Fibroblast of villous mesenchyme (primary cell): ENCODE measurements around the gene PRKG1. TPM values are rescaled to one million over a fixed set of nuclear protein-coding genes. Genes with fewer than 3 reads are reported as not detected.

Source experiments
- DNase-seq: peaks from one replicate; pipeline ENCODE4 v3.0.0-alpha.2; 2010; ENCODE audit warnings: low read depth
- H3K4me3 ChIP-seq: 2 replicates; pipeline ENCODE4 v1.5.1; 2011; ENCODE audit warnings: low read depth, mild to moderate bottlenecking, low read length
- CTCF ChIP-seq: IDR thresholded peaks from 2 replicates; pipeline ENCODE4 v1.5.1; 2012; ENCODE audit warnings: low read depth, mild to moderate bottlenecking, low read length; ENCODE audit not compliant: insufficient read depth
- total RNA-seq: library from RNA; depleted of rRNA; stranded (reverse); fragments of >200 nt; gene quantifications from 2 replicates; pipeline ENCODE4 v1.2.3, GENCODE V29; 2012

PRKG1 gene
- 19.0 and 38.7 TPM in 2 replicates for total RNA-seq

DNA sequence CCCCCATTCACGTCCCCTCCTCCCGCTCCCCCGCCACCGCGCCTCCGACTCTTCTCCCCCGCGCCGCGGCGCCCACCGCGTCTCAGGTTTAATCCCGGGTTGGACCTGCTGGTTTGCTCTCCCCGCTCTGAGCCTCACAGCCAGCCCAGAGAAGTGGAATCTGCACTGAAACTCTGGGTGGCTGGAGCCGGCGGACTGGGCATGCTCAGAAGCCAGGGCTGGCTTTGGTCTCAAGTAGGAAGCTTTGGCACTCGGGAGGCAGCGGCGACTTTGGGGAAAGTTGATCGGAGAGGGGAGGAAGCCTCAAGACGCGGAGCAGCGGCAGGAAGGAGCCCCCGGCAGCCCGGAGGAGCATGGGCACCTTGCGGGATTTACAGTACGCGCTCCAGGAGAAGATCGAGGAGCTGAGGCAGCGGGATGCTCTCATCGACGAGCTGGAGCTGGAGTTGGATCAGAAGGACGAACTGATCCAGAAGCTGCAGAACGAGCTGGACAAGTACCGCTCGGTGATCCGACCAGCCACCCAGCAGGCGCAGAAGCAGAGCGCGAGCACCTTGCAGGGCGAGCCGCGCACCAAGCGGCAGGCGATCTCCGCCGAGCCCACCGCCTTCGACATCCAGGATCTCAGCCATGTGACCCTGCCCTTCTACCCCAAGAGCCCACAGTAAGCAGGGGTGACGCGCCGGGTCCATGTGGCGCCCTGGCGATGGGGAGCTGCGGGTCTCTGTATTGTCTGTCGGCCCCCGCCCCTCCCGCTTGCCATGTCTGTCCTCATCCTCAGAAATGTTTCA lies at the start of gene PRKG1:
TSS of gene PRKG1 (plus strand) at position 250 of the 791 bp plus-strand sequence.
- peak within 1 kb of the TSS; percentile 80 for H3K4me3 ChIP-seq
- no peak for TF ChIP-seq CTCF
- peak; percentile 75 for DNase-seq

DNA sequence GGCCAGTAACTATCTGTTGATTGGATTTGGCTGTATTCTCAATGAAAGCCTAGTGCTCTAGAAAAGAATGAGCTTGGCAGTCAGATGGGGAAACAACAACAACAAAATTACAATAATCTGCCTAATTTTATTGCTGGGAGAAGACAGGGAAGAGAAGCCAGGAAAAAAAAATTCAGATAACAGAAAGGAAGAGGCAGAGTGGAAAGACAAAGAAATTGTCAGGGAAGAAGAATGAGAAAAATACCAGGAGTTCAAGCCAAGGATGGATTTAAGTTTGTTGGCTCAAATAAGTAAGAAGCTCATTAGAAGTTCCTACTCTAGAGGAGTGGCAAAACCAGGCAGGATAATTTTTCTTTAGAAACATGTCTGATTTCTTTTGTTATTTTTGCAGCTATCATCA lies 45.9 kb upstream of the PRKG1 start:
- DNase-seq = no peak
- H3K4me3 ChIP-seq = no peak overlapping the region
- TF ChIP-seq CTCF = no peak

GRCh38 chr10:51029172-51029641 lies 45.1 kb upstream of the PRKG1 start:
- DNase-seq = peak; percentile 86
- no peak for TF ChIP-seq CTCF
- H3K4me3 ChIP-seq = no peak overlapping the region

- H3K4me3 ChIP-seq = no peak overlapping the region
- no peak for DNase-seq
- TF ChIP-seq CTCF = no peak
Measured at GRCh38 chr10:51030480-51030879, 43.8 kb upstream of the PRKG1 start.

DNA sequence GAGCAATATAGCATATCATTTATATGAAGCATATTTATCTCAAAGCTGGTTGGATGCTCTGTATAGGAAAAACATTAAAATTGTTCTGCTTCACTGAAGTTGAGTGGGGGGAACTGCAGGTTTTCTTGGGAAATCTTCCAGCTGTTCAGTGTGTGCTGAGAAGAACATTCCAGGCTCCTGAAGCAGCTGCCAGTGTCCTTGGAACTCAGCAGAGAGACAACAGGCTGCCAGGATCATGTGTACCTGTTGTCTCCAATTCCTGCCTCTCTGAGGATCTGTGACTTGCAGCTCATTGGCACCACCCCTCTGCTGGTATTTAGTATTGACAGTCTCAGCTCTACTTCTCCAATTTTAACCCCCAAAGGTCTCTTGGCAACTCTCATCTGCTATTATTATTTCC lies 42.3 kb upstream of the PRKG1 start:
- no peak for TF ChIP-seq CTCF
- DNase-seq = no peak
- H3K4me3 ChIP-seq = no peak overlapping the region

- peak; percentile 30 for DNase-seq
- no peak overlapping the region for H3K4me3 ChIP-seq
- TF ChIP-seq CTCF = no peak
Measured at GRCh38 chr10:51034769-51035168, 39.5 kb upstream of the PRKG1 start.
